ENCODE results near the gene TBC1D8B.

DNA sequence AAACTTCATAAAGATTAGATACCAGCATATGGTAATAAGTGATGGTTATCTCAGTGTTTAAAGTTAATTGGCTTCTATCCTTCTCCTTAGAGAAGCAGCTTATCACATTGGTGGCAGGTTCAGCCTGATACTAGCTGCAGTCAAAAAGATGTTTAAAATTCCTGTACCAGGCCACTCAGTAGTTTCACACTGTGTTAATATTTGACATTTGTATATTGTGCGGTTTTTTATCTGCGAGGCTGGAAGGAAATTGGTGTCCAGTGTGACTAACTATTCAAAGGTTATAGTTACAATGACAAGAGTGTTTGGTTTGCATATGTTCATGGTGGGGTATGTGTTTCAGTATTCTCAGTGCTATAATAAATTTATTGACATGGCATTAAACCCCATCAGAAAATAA is 27.5 kb upstream of the TBC1D8B start:
- TF ChIP-seq, protein P1, sequence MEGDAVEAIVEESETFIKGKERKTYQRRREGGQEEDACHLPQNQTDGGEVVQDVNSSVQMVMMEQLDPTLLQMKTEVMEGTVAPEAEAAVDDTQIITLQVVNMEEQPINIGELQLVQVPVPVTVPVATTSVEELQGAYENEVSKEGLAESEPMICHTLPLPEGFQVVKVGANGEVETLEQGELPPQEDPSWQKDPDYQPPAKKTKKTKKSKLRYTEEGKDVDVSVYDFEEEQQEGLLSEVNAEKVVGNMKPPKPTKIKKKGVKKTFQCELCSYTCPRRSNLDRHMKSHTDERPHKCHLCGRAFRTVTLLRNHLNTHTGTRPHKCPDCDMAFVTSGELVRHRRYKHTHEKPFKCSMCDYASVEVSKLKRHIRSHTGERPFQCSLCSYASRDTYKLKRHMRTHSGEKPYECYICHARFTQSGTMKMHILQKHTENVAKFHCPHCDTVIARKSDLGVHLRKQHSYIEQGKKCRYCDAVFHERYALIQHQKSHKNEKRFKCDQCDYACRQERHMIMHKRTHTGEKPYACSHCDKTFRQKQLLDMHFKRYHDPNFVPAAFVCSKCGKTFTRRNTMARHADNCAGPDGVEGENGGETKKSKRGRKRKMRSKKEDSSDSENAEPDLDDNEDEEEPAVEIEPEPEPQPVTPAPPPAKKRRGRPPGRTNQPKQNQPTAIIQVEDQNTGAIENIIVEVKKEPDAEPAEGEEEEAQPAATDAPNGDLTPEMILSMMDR (tag by site-specific recombination; IDR thresholded peaks at IDR 0.05) = no peak
- no peak for TF ChIP-seq ZNF473 (tag by site-specific recombination; IDR thresholded peaks at IDR 0.05)
- TF ChIP-seq, protein P2, sequence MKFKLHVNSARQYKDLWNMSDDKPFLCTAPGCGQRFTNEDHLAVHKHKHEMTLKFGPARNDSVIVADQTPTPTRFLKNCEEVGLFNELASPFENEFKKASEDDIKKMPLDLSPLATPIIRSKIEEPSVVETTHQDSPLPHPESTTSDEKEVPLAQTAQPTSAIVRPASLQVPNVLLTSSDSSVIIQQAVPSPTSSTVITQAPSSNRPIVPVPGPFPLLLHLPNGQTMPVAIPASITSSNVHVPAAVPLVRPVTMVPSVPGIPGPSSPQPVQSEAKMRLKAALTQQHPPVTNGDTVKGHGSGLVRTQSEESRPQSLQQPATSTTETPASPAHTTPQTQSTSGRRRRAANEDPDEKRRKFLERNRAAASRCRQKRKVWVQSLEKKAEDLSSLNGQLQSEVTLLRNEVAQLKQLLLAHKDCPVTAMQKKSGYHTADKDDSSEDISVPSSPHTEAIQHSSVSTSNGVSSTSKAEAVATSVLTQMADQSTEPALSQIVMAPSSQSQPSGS (tag by site-specific recombination; IDR thresholded peaks at IDR 0.05; ENCODE audit: low read depth) = no peak
- TF ChIP-seq YY2 (tag by site-specific recombination; IDR thresholded peaks at IDR 0.05) = no peak
